Right lung (tissue), 5 donors: ENCODE results near the gene GOLGA1. TPM values are rescaled to one million over a fixed set of nuclear protein-coding genes. Genes with fewer than 3 reads are reported as not detected.
"Not testable (repeated sequence)": the region's sequence is repeated elsewhere in the genome, so short reads cannot be mapped to it uniquely, and the experiment has no call there.

ENCODE experiments used
- DNase-seq, 2 donors: peaks; one replicate each; pipeline ENCODE4 v3.0.0-alpha.2; 2013
- polyA plus RNA-seq, 5 donors: library from polyadenylated mRNA; unstranded; fragments of 120-200 nt; gene quantifications; one replicate each; pipeline versions ENCODE4 v1.2.1 to v1.2.3, GENCODE V29; 2013; ENCODE audit warnings: inconsistent platforms in 1 of 5, low replicate concordance in 1 of 5; ENCODE audit not compliant: insufficient read length in 5 of 5, insufficient read depth in 1 of 5

GOLGA1 gene
- polyA plus RNA-seq, 5 donors, result 14.1 to 18.9 (median 16.0) TPM

DNA sequence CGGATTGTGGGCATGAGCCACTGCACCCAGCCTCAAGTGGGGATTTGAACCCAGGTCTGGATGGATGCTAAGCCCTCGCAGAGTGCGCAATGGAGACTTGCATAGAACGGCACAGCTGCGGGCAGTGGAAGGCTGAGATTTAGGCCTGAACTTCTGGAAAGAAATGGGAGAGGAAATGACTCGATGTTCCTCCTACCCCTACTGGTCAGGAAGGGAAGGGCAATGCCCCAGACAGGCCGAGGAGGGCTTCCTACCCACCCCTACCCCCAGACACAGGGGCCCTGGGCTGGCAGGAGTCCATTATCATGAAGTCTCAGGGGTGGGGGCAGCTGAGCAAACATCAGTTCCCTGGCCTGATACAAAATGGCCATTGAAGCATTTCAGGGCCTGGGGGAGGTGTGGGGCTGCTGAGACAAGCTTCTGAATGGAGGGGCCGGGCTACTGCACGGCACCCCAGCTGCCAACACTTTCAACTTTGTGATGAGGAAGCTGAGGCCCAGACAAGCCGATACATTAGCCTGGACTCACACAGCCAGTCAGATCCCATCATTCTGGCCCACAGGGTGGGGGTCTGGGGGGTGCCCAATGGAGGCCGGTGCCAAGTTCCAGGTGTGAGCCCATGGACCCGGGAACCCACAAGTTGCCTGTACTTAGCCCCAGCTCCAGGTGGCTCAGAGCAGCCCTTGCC is 101.1 kb downstream of the GOLGA1 start:
- DNase-seq, result no peak

DNA sequence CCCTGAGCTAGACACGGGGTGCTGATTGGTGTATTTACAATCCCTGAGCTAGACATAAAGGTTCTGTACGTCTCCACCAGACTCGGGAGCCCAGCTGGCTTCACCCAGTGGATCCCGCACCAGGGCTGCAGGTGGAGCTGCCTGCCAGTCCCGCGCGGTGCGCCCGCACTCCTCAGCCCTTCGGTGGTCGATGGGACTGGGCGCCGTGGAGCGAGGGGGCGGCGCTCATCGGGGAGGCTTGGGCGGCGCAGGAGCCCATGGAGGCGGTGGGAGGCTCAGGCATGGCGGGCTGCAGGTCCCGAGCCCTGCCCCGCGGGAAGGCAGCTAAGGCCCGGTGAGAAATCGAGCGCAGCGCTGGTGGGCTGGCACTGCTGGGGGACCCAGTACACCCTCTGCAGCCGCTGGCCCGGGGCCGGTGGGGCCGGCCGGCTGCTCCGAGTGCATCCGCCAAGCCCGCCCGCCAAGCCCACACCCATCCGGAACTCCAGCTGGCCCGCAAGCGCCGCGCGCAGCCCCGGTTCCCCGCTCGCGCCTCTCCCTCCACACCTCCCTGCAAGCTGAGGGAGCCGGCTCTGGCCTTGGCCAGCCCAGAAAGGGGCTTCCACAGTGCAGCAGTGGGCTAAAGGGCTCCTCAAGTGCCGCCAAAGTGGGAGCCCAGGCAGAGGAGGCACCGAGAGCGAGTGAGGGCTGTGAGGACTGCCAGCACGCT is 102.2 kb downstream of the GOLGA1 start:
- not testable (repeated sequence) for DNase-seq

DNA sequence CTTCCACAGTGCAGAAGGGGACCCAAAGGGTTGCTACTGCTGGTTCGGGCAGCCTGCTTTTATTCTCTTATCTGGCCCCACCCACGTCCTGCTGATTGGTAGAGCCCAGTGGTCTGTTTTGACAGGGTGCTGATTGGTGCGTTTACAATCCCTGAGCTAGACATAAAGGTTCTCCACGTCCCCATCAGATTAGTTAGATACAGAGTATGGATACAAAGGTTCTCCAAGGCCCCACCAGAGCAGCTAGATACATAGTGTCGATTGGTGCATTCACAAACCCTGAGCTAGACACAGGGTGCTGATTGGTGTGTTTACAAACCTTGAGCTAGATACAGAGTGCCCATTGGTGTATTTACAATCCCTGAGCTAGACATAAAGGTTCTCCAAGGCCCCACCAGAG is 102.8 kb downstream of the GOLGA1 start:
- DNase-seq, result not testable (repeated sequence)

DNA sequence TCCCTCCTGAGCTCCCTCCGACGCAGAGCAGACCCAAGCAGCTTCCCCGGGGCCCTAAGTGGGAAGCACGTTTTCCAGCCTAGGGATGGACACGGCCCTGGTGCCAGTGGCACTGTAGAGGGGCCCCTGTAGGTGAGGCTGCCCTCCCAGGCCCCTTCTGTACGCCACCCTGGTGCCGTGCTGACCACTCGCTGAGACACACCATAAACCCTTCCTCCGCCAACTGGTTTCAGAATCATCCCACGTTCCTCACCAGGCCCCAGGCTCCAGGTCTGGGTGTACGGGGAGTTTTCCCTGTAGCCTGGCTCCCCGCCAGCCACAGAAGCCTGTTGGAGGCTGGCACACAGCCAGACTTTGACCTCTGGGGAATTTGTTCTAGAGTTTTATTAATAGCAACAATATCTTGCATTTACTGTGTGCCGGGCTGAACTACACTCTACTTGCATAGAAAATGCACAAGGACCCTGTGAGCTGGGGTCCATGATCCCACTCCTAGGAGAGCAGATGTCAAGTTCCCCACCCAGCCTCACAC is 105.8 kb downstream of the GOLGA1 start:
- DNase-seq, result peak; percentile 73 to 78

DNA sequence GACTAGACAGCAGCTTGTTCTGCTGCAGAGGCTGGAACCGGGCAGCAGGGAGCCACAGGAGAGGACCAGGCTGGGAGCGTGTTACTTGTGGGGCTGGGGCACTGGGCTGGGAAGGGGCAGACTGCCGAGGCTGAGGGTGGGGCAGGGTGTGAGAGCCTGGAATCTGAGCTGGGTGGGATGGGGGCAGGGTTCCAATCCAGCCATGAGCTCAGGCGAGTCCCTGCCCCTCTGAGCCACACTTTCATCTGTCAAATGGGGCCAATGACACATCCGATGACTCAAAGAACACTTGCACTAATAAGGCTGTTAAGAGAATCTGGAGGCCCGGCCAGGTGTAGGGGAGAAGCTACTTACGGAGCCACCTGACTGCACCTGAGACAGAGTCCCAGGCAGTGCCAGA is 106.3 kb downstream of the GOLGA1 start:
- no peak for DNase-seq

DNA sequence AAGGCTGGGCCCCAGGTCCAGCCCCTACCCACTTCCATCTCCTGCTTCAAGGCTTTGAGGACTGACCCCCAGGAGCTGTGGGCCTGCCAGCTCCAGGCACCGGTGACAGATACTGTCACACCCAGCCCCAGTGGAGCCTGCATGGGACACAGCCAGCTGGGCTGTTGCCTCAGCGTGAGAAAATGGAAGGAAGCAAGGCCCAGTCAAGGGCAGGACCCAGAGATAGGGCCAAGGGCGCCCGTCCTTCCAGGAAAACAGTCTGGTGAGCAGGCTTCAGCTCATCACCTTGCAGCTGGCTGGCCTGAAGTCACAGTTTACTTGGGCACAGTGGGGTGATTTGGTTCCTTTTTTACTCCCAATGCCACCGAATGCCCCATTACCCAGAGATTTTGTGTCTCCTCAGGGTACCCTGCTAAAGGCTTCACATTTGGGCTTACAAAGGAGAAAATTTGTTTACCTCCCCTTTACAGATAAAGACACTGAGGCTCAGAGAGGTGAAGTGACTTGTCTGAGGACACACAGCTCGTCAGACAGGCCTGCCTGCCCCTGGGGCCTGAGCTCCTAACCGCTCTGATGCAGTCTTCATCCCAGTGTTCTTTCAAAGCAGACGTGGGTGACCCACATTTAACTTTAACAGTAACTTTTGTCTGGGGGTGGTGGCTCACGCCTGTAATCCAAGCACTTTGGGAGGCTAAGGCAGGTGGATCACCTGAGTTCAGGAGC is 109.1 kb downstream of the GOLGA1 start:
- DNase-seq, result no peak

DNA sequence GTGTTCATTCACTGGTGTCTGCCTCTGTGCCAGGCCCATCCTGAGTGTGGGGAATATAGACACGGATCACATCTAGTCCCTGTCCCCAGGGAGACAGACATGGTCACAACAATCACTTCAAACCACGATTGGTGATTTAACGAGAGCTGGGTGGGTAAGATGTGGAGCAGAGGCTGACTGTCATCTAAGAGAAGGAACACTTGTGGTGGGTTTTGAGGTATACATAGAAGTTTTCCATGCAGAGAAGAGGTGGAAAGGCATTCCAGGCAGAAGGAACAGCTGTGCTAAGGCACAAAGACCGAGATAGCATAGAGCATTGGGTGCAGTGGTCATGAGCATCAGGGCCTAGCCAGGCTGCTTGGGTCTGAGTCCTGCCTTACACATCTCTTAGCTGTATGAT is 110.3 kb downstream of the GOLGA1 start:
- DNase-seq, result no peak

DNA sequence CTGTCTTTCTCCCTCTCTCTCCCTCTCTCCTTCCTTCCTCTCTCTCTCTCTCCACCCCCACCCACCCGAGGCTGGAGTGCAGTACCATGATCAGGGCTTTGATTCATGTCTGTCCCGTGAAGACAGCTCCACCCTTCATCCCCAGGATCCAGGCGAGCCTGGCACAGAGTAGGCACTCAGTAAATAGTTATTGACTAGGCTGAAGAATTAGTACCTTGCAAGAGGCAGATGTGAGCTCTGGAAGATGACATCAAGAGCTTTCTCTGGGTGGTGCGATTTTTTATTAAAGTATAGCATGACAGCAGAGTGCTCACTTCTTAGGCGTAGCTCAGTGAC is 111.6 kb downstream of the GOLGA1 start:
- DNase-seq, result no peak

DNA sequence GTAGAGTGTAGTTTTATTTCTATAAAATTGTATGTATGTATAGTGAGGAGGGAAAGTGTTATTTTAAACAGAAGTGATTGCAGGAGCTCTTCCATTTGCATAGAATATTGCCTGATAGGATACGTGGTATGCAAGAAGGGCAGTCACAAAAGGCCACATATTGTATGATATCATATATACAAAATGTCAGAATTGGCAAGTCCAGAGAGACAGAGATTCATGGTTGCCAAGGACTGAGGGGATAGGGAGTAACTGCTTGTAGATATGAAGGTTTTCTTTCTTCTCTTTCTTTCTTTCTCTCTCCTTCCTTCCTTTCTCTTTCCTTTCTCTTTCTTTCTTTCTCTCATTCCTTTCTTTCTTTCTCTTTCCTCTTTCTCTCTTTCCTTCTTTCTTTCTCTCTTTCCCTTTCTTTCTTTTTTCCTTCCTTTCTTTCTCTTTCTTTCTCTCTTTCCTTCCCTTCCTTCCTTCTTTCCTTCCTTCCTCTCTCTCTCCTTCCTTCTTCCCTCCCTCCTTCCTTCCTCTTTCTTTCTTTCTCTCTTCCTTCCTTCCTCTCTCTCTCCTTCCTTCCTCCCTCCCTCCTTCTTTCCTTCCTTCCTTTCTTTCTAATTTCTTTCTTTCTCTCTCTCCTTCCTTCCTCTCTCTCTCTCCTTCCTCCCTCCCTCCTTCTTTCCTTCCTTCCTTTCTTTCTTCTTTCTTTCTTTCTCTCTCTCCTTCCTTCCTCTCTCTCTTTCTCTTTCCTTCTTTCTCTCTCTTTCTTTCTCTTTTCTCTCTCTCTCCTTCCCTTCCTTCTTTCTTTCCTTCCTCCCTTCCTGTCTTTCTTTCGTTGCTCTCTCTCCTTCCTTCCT is 112.2 kb downstream of the GOLGA1 start:
- no peak for DNase-seq

Other genes with a start within 250 kb of the GOLGA1 start
- gene NR6A1, start 169.8 kb downstream of the GOLGA1 start, polyA plus RNA-seq, result 1 to 10 TPM; 1.3 to 2.5 (median 1.5) TPM
- gene OLFML2A, start 163.9 kb downstream of the GOLGA1 start, polyA plus RNA-seq, result 10 to 100 TPM; 27.9 to 72.1 (median 41.4) TPM
- 1 to 10 TPM in 4 of 5 donors, under 1 TPM in 1; 0.85 to 9.1 (median 4.5) TPM for gene WDR38, start 87.6 kb downstream of the GOLGA1 start, polyA plus RNA-seq
- gene RPL35, start 79.1 kb downstream of the GOLGA1 start, polyA plus RNA-seq, result 1,000 to 10,000 TPM in 3 of 5 donors, 100 to 1,000 TPM in 2; 898 to 1,630 (median 1,039) TPM
- 10 to 100 TPM; 32.3 to 40.6 (median 35.3) TPM for gene ARPC5L, start 79.0 kb downstream of the GOLGA1 start, polyA plus RNA-seq
- 10 to 100 TPM in 4 of 5 donors, 1 to 10 TPM in 1; 8.1 to 18.1 (median 16.5) TPM for gene SCAI, start 202.4 kb upstream of the GOLGA1 start, polyA plus RNA-seq
- 10 to 100 TPM; 38.6 to 55.2 (median 47.5) TPM for gene PPP6C, start 248.7 kb upstream of the GOLGA1 start, polyA plus RNA-seq